NK-92 (cell line): ENCODE data around the gene KIF16B.

Source experiments
- DNase-seq: peaks from one replicate; lab custom pipeline; 2025; ENCODE audit not compliant: unreplicated experiment; lab: John Stamatoyannopoulos, UW

KIF16B gene

GRCh38 chr20:16312998-16313397, 260.2 kb downstream of the KIF16B start:
- no peak for DNase-seq

- DNase-seq, result no peak
Measured at GRCh38 chr20:16311756-16312155, 261.5 kb downstream of the KIF16B start.

- no peak for DNase-seq
Measured at GRCh38 chr20:16308754-16309153, 264.5 kb downstream of the KIF16B start.

- DNase-seq, result no peak
Measured at GRCh38 chr20:16302818-16303217, 270.4 kb downstream of the KIF16B start.

GRCh38 chr20:16301986-16302385, 271.3 kb downstream of the KIF16B start:
- no peak for DNase-seq

- no peak for DNase-seq
Measured at GRCh38 chr20:16299897-16300296, 273.4 kb downstream of the KIF16B start.

GRCh38 chr20:16296931-16297330, 276.3 kb downstream of the KIF16B start:
- no peak for DNase-seq

GRCh38 chr20:16295534-16295933, 277.7 kb downstream of the KIF16B start:
- DNase-seq, result no peak

GRCh38 chr20:16293590-16293989, 279.7 kb downstream of the KIF16B start:
- DNase-seq, result no peak

- no peak for DNase-seq
Measured at GRCh38 chr20:16292226-16292880, 280.9 kb downstream of the KIF16B start.

- no peak for DNase-seq
Measured at GRCh38 chr20:16290358-16290757, 282.9 kb downstream of the KIF16B start.

- no peak for DNase-seq
Measured at GRCh38 chr20:16287776-16288175, 285.5 kb downstream of the KIF16B start.

- DNase-seq, result no peak
Measured at GRCh38 chr20:16286601-16287000, 286.6 kb downstream of the KIF16B start.

GRCh38 chr20:16284385-16285100, 288.7 kb downstream of the KIF16B start:
- DNase-seq, result no peak

- no peak for DNase-seq
Measured at GRCh38 chr20:16283978-16284377, 289.3 kb downstream of the KIF16B start.

- no peak for DNase-seq
Measured at GRCh38 chr20:16283307-16283706, 289.9 kb downstream of the KIF16B start.

GRCh38 chr20:16280219-16280618, 293.0 kb downstream of the KIF16B start:
- no peak for DNase-seq

GRCh38 chr20:16279320-16279719, 293.9 kb downstream of the KIF16B start:
- DNase-seq, result no peak

- DNase-seq, result no peak
Measured at GRCh38 chr20:16273812-16274555, 299.3 kb downstream of the KIF16B start.

GRCh38 chr20:16272780-16273360, 300.4 kb downstream of the KIF16B start:
- DNase-seq, result no peak

- no peak for DNase-seq
Measured at GRCh38 chr20:16271450-16271849, 301.8 kb downstream of the KIF16B start.

GRCh38 chr20:16270989-16271388, 302.3 kb downstream of the KIF16B start:
- DNase-seq, result no peak
